OCI-LY3 (cell line): ENCODE results near the gene SELENON.

Experiments used
- H2AFZ ChIP-seq: fragments of 200-600, 300-600 bp; shearing (Covaris generic); 2 replicates; pipeline ENCODE4 v1.6.0; 2014; ENCODE audit warnings: antibody characterized with exemption, low read depth, low read length
- H3K27ac ChIP-seq: fragments of 200-600, 300-600 bp; sonication (generic); 2 replicates; pipeline ENCODE4 v1.5.1; 2014; ENCODE audit warnings: mild to moderate bottlenecking, low read length, moderate library complexity, mixed read lengths
- H3K27me3 ChIP-seq: fragments of 200-600, 300-600 bp; sonication (generic); 2 replicates; pipeline ENCODE4 v1.6.1; 2014; ENCODE audit warnings: low read depth, low read length, mixed read lengths
- H3K36me3 ChIP-seq: fragments of 200-600, 300-600 bp; sonication (generic); replicated peaks from 2 replicates; pipeline ENCODE3; 2014; ENCODE audit warnings: low read depth, low read length, mixed read lengths
- H3K4me1 ChIP-seq: fragments of 300-600, 200-600 bp; sonication (generic); 2 replicates; pipeline ENCODE4 v1.6.1; 2014; ENCODE audit warnings: low read length, mixed read lengths
- H3K4me2 ChIP-seq: fragments of 200-600, 300-600 bp; sonication (generic); 2 replicates; pipeline ENCODE4 v1.6.1; 2014; ENCODE audit warnings: low read length, mixed read lengths
- H3K4me3 ChIP-seq: fragments of 300-600, 200-600 bp; sonication (generic); 2 replicates; pipeline ENCODE4 v1.5.1; 2014; ENCODE audit warnings: antibody characterized with exemption, mild to moderate bottlenecking, low read length, moderate library complexity
- H3K79me2 ChIP-seq: fragments of 300-600, 200-600 bp; shearing (Covaris generic); 2 replicates; pipeline ENCODE4 v1.6.1; 2014; ENCODE audit warnings: mild to moderate bottlenecking, low read length, mixed read lengths
- H3K9ac ChIP-seq: fragments of 300-600, 200-600 bp; shearing (Covaris generic); 2 replicates; pipeline ENCODE4 v1.6.0; 2014; ENCODE audit warnings: mild to moderate bottlenecking, low read length, moderate library complexity
- H3K9me3 ChIP-seq: fragments of 200-600, 300-600 bp; shearing (Covaris generic); 2 replicates; pipeline ENCODE4 v1.6.1; 2014; ENCODE audit warnings: low read length, mixed read lengths; ENCODE audit not compliant: insufficient read depth
- H4K20me1 ChIP-seq: fragments of 200-600, 300-600 bp; sonication (generic); 2 replicates; pipeline ENCODE4 v1.6.1; 2016; ENCODE audit warnings: low read length, mixed read lengths; ENCODE audit not compliant: insufficient read depth
- CTCF ChIP-seq: fragments of 200-600, 300-600 bp; sonication (generic); IDR thresholded peaks from 2 replicates; pipeline ENCODE4 v1.5.1; 2014; ENCODE audit warnings: antibody characterized with exemption, low read length, low read depth
- EZH2phosphoT487 ChIP-seq: fragments of 200-600 bp; shearing (Covaris generic); IDR thresholded peaks from 2 replicates; pipeline ENCODE4 v1.6.1; 2018; ENCODE audit warnings: antibody characterized with exemption, mixed run types, low read depth

The SELENON gene

GRCh38 chr1:25844536-25845337, 44.7 kb downstream of the SELENON start:
- TF ChIP-seq EZH2phosphoT487 (no peak), CTCF (no peak)
- Histone ChIP-seq H3K4me2 (no peak overlapping the region), H3K27me3 (no peaks in the 10 kb centered on the region), H3K9ac (no peak overlapping the region), H4K20me1 (no peaks in the 10 kb centered on the region), H3K27ac (no peak overlapping the region), H3K9me3 (no peaks in the 10 kb centered on the region), H3K4me3 (no peak overlapping the region), H2AFZ (no peak overlapping the region), H3K4me1 (peaks cover 11% of the 10 kb centered on the region), H3K79me2 (peaks cover 12% of the 10 kb centered on the region), H3K36me3 (no peaks in the 10 kb centered on the region)

- peaks cover 12% of the 10 kb centered on the region for H3K79me2 ChIP-seq
- no peak overlapping the region for H3K4me3 ChIP-seq
- no peak overlapping the region for H3K27ac ChIP-seq
- peaks cover 11% of the 10 kb centered on the region for H3K4me1 ChIP-seq
- H3K9ac ChIP-seq: no peak overlapping the region
- no peaks in the 10 kb centered on the region for H3K36me3 ChIP-seq
- H4K20me1 ChIP-seq: no peaks in the 10 kb centered on the region
- H3K9me3 ChIP-seq: no peaks in the 10 kb centered on the region
- H3K4me2 ChIP-seq: no peak overlapping the region
- no peak overlapping the region for H2AFZ ChIP-seq
- no peaks in the 10 kb centered on the region for H3K27me3 ChIP-seq
- no peak for TF ChIP-seq EZH2phosphoT487
- TF ChIP-seq CTCF: no peak
Measured at GRCh38 chr1:25845664-25846063, 45.7 kb downstream of the SELENON start.

- H3K36me3 ChIP-seq: no peaks in the 10 kb centered on the region
- peaks cover 11% of the 10 kb centered on the region for H3K4me1 ChIP-seq
- H2AFZ ChIP-seq: no peak overlapping the region
- H3K27me3 ChIP-seq: no peaks in the 10 kb centered on the region
- no peak overlapping the region for H3K9ac ChIP-seq
- no peaks in the 10 kb centered on the region for H3K9me3 ChIP-seq
- H3K79me2 ChIP-seq: peaks cover 12% of the 10 kb centered on the region
- H4K20me1 ChIP-seq: no peaks in the 10 kb centered on the region
- TF ChIP-seq EZH2phosphoT487 (no peak), CTCF (no peak)
- no peak overlapping the region for H3K4me2 ChIP-seq
- no peak overlapping the region for H3K27ac ChIP-seq
- H3K4me3 ChIP-seq: no peak overlapping the region
Measured at GRCh38 chr1:25847929-25848328, 47.9 kb downstream of the SELENON start.

- no peak overlapping the region for H3K9ac ChIP-seq
- no peak overlapping the region for H3K27ac ChIP-seq
- no peaks in the 10 kb centered on the region for H3K36me3 ChIP-seq
- no peaks in the 10 kb centered on the region for H3K9me3 ChIP-seq
- no peak overlapping the region for H2AFZ ChIP-seq
- no peak for TF ChIP-seq EZH2phosphoT487
- no peak for TF ChIP-seq CTCF
- no peaks in the 10 kb centered on the region for H4K20me1 ChIP-seq
- H3K4me1 ChIP-seq: peaks cover 11% of the 10 kb centered on the region
- no peak overlapping the region for H3K4me3 ChIP-seq
- H3K79me2 ChIP-seq: peaks cover 14% of the 10 kb centered on the region
- no peaks in the 10 kb centered on the region for H3K27me3 ChIP-seq
- H3K4me2 ChIP-seq: no peak overlapping the region
Measured at GRCh38 chr1:25848531-25848930, 48.5 kb downstream of the SELENON start.
